Measurements from ENCODE around the gene STAU1. TPM values are rescaled to one million over a fixed set of nuclear protein-coding genes. Genes with fewer than 3 reads are reported as not detected.
A peak's percentile ranks its signal among the peaks of the same experiment; 100 is the strongest.
"Not testable (repeated sequence)": the region's sequence is repeated elsewhere in the genome, so short reads cannot be mapped to it uniquely, and the experiment has no call there.

The STAU1 gene
- total RNA-seq, 1 donor from 2014 or later = 70.8 TPM

GRCh38 chr20:49199729-49200293 lies 11.7 kb upstream of the STAU1 start:
- DNase-seq (ENCODE audit: low spot score in 2 of 2, unreplicated experiment in 2 of 2) = no peak
- H3K36me3 Mint-ChIP-seq = no peaks in the 10 kb centered on the region
- no peak overlapping the region for H3K4me3 Mint-ChIP-seq
- H3K9me3 Mint-ChIP-seq = peaks cover 4% of the 10 kb centered on the region
- no peak overlapping the region for H3K27ac Mint-ChIP-seq
- TF ChIP-seq CTCF (IDR thresholded peaks at IDR 0.05; ENCODE audit: unreplicated experiment) = no peak
- no peaks in the 10 kb centered on the region for H3K27me3 Mint-ChIP-seq (ENCODE audit: low read depth)
- no peaks in the 10 kb centered on the region for H3K4me1 Mint-ChIP-seq

- H3K4me1 Mint-ChIP-seq; H3K4me3 Mint-ChIP-seq; H3K9me3 Mint-ChIP-seq; H3K36me3 Mint-ChIP-seq; H3K27me3 Mint-ChIP-seq (ENCODE audit: low read depth); DNase-seq (ENCODE audit: low spot score in 2 of 2, unreplicated experiment in 2 of 2); H3K27ac Mint-ChIP-seq: not testable (repeated sequence)
Measured at GRCh38 chr20:49192944-49193518, 4.9 kb upstream of the STAU1 start.

GRCh38 chr20:49187330-49187850 lies 744 bp downstream of the STAU1 start:
- Mint-ChIP-seq H3K27ac (peak overlapping the region; percentile 95), H3K4me3 (peak overlapping the region; percentile 75), H3K36me3 (no peaks in the 10 kb centered on the region), H3K4me1 (peaks cover 27% of the 10 kb centered on the region), H3K9me3 (no peaks in the 10 kb centered on the region), H3K27me3 (ENCODE audit: low read depth) (no peaks in the 10 kb centered on the region)
- DNase-seq (ENCODE audit: low spot score in 2 of 2, unreplicated experiment in 2 of 2) = no peak
- no peak for TF ChIP-seq CTCF (IDR thresholded peaks at IDR 0.05; ENCODE audit: unreplicated experiment)

- no peak for TF ChIP-seq CTCF (IDR thresholded peaks at IDR 0.05; ENCODE audit: unreplicated experiment)
- Mint-ChIP-seq H3K27me3 (ENCODE audit: low read depth) (no peaks in the 10 kb centered on the region), H3K4me3 (peak overlapping the region; percentile 75), H3K27ac (peak overlapping the region; percentile 95), H3K36me3 (no peaks in the 10 kb centered on the region), H3K4me1 (peaks cover 34% of the 10 kb centered on the region), H3K9me3 (no peaks in the 10 kb centered on the region)
- peak in 1 of 2 experiments; percentile 53 for DNase-seq (ENCODE audit: low spot score in 2 of 2, unreplicated experiment in 2 of 2)
Measured at GRCh38 chr20:49186535-49187329, 1.4 kb downstream of the STAU1 start.

GRCh38 chr20:49185071-49185761 lies 2.9 kb downstream of the STAU1 start:
- no peak overlapping the region for H3K4me3 Mint-ChIP-seq
- peak overlapping the region; percentile 68 for H3K27ac Mint-ChIP-seq
- peaks cover 41% of the 10 kb centered on the region for H3K4me1 Mint-ChIP-seq
- H3K36me3 Mint-ChIP-seq = no peaks in the 10 kb centered on the region
- DNase-seq (ENCODE audit: low spot score in 2 of 2, unreplicated experiment in 2 of 2) = no peak
- H3K27me3 Mint-ChIP-seq (ENCODE audit: low read depth) = no peaks in the 10 kb centered on the region
- H3K9me3 Mint-ChIP-seq = no peaks in the 10 kb centered on the region
- no peak for TF ChIP-seq CTCF (IDR thresholded peaks at IDR 0.05; ENCODE audit: unreplicated experiment)

Measured in mesothelial cell of epicardium (in vitro differentiated cells).